Endothelial cell of umbilical vein (primary cell): Measurements from ENCODE around the gene MEGF11.

Experiments
- CTCF ChIP-seq, 2 donors: IDR thresholded peaks; 1 replicate in 1 of 2; 2 replicates in 1 of 2; pipeline ENCODE4 v1.5.1; 2011; ENCODE audit warnings: low read length in 2 of 2, mild to moderate bottlenecking in 2 of 2, moderate library complexity in 2 of 2, control low read depth in 1 of 2, inconsistent platforms in 1 of 2, low read depth in 1 of 2; ENCODE audit not compliant: insufficient read depth in 1 of 2; ENCODE audit errors: extremely low read depth in 1 of 2
- POLR2AphosphoS5 ChIP-seq: IDR thresholded peaks from 2 replicates; pipeline ENCODE4 v1.6.1; 2012; ENCODE audit warnings: low read depth, mild to moderate bottlenecking, control low read depth, low read length, moderate library complexity; ENCODE audit not compliant: insufficient read depth

- no peak for TF ChIP-seq CTCF (IDR thresholded peaks at IDR 0.05; ENCODE audit: extremely low read depth in 1 of 2, insufficient read depth in 1 of 2, low read depth in 1 of 2, low read length in 2 of 2)
- TF ChIP-seq POLR2AphosphoS5: no peak
Measured at GRCh38 chr15:66046326-66046725, 207.2 kb downstream of the MEGF11 start.
